NCI-H2196 treated with DMSO at 0.1 percent for 48 hours (cell line): ENCODE data around the gene HECTD2.
"Not testable (repeated sequence)": the region's sequence is repeated elsewhere in the genome, so short reads cannot be mapped to it uniquely, and the experiment has no call there.

Source experiments
- DNase-seq: peaks from one replicate; lab custom pipeline; 2025; ENCODE audit not compliant: unreplicated experiment; lab: John Stamatoyannopoulos, UW

HECTD2 gene

GRCh38 chr10:91536111-91536510 lies 126.0 kb downstream of the HECTD2 start:
- no peak for DNase-seq

- no peak for DNase-seq
These were observed 126.6 kb downstream of the HECTD2 start for GRCh38 chr10:91536733-91537132.

GRCh38 chr10:91537614-91538383 lies 127.7 kb downstream of the HECTD2 start:
- DNase-seq: no peak

- no peak for DNase-seq
These were observed 129.8 kb downstream of the HECTD2 start for GRCh38 chr10:91539930-91540329.

GRCh38 chr10:91540733-91541132 lies 130.6 kb downstream of the HECTD2 start:
- no peak for DNase-seq

GRCh38 chr10:91541481-91541880 lies 131.3 kb downstream of the HECTD2 start:
- DNase-seq: no peak

GRCh38 chr10:91545384-91545783 lies 135.2 kb downstream of the HECTD2 start:
- DNase-seq: no peak

GRCh38 chr10:91545838-91546237 lies 135.7 kb downstream of the HECTD2 start:
- DNase-seq: no peak

- DNase-seq: no peak
These were observed 139.1 kb downstream of the HECTD2 start for GRCh38 chr10:91549262-91549661.

- no peak for DNase-seq
These were observed 139.9 kb downstream of the HECTD2 start for GRCh38 chr10:91550021-91550420.

GRCh38 chr10:91551856-91552255 lies 141.7 kb downstream of the HECTD2 start:
- DNase-seq: no peak

GRCh38 chr10:91552274-91553095 lies 142.3 kb downstream of the HECTD2 start:
- DNase-seq: no peak

- no peak for DNase-seq
These were observed 145.3 kb downstream of the HECTD2 start for GRCh38 chr10:91555455-91555854.

GRCh38 chr10:91556691-91557566 lies 146.8 kb downstream of the HECTD2 start:
- no peak for DNase-seq

- no peak for DNase-seq
These were observed 147.5 kb downstream of the HECTD2 start for GRCh38 chr10:91557651-91558111.

GRCh38 chr10:91558473-91558872 lies 148.3 kb downstream of the HECTD2 start:
- DNase-seq: no peak

- no peak for DNase-seq
These were observed 149.0 kb downstream of the HECTD2 start for GRCh38 chr10:91559169-91559568.

GRCh38 chr10:91559750-91560149 lies 149.6 kb downstream of the HECTD2 start:
- no peak for DNase-seq

- DNase-seq: not testable (repeated sequence)
These were observed 150.7 kb downstream of the HECTD2 start for GRCh38 chr10:91560827-91561226.

- no peak for DNase-seq
These were observed 152.9 kb downstream of the HECTD2 start for GRCh38 chr10:91562839-91563581.
